Lower leg skin (tissue), 4 donors: ENCODE measurements around the gene SPON1. TPM values are rescaled to one million over a fixed set of nuclear protein-coding genes. Genes with fewer than 3 reads are reported as not detected.

Experiments used
- DNase-seq, 2 donors: peaks; one replicate each; pipeline ENCODE4 v3.0.0-alpha.2; 2019; ENCODE audit warnings: low spot score in 2 of 2
- H3K4me3 ChIP-seq: fragments of 200-600 bp; sonication (generic); 2 replicates; pipeline ENCODE4 v1.5.1; 2017; ENCODE audit warnings: mild to moderate bottlenecking, low read depth; ENCODE audit not compliant: poor library complexity, severe bottlenecking
- POLR2A ChIP-seq, 2 donors: fragments of 450-650 bp; IDR thresholded peaks; one replicate each; pipeline ENCODE4 v1.6.1; 2016 to 2017; ENCODE audit warnings: antibody characterized with exemption in 2 of 2, mild to moderate bottlenecking in 1 of 2, moderate library complexity in 1 of 2
- WGBS, 2 donors: methylation state at CpG; one replicate each; pipeline ENCODE4 v1.1.5; 2018; 5-methylcytosine and 5-hydroxymethylcytosine counted together
- intact Hi-C: fragments of 100-400 bp; cut with DNase I; formaldehyde crosslinking; loops from one replicate; pipeline ENCODE4 v1.15.0; 2023; ENCODE audit warnings: low total_unique reads
- total RNA-seq, 4 donors: library from RNA; depleted of rRNA; stranded (reverse); fragments of >200 nt; gene quantifications; one replicate each; pipeline ENCODE4 v1.1.0, GENCODE V29; 2016
- TF ChIP-seq, protein P1 (sequence below), 3 donors: fragments of 450-650 bp; IDR thresholded peaks; one replicate each; pipeline ENCODE4 v1.5.1; 2016; ENCODE audit warnings: antibody characterized with exemption in 3 of 3, mild to moderate bottlenecking in 3 of 3, moderate library complexity in 2 of 3

SPON1 gene
- total RNA-seq, 4 donors from 2014 or later = 3.8 to 12.3 (median 5.1) TPM

- DNase-seq = no peak
- H3K4me3 ChIP-seq = no peak overlapping the region
- intact Hi-C loops = loop anchor here (10.0 kb wide), 1 partner anchor 465 kb away; no protein-coding TSS in a partner anchor
- TF ChIP-seq POLR2A (IDR thresholded peaks at IDR 0.05) = no peak
- TF ChIP-seq, protein P1, sequence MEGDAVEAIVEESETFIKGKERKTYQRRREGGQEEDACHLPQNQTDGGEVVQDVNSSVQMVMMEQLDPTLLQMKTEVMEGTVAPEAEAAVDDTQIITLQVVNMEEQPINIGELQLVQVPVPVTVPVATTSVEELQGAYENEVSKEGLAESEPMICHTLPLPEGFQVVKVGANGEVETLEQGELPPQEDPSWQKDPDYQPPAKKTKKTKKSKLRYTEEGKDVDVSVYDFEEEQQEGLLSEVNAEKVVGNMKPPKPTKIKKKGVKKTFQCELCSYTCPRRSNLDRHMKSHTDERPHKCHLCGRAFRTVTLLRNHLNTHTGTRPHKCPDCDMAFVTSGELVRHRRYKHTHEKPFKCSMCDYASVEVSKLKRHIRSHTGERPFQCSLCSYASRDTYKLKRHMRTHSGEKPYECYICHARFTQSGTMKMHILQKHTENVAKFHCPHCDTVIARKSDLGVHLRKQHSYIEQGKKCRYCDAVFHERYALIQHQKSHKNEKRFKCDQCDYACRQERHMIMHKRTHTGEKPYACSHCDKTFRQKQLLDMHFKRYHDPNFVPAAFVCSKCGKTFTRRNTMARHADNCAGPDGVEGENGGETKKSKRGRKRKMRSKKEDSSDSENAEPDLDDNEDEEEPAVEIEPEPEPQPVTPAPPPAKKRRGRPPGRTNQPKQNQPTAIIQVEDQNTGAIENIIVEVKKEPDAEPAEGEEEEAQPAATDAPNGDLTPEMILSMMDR (IDR thresholded peaks at IDR 0.05) = no peak
These were observed 277.7 kb downstream of the SPON1 start for GRCh38 chr11:14240221-14240620.

GRCh38 chr11:14240951-14241350 is 278.4 kb downstream of the SPON1 start:
- no peak for DNase-seq
- TF ChIP-seq POLR2A (IDR thresholded peaks at IDR 0.05) = no peak
- TF ChIP-seq, protein P1 (IDR thresholded peaks at IDR 0.05) = no peak
- intact Hi-C loops = loop anchor here (10.0 kb wide), 1 partner anchor 466 kb away; no protein-coding TSS in a partner anchor
- 91 to 92% methylated on average over 4 of the region's 4 CpGs for WGBS, 2 donors
- H3K4me3 ChIP-seq = no peak overlapping the region

DNA sequence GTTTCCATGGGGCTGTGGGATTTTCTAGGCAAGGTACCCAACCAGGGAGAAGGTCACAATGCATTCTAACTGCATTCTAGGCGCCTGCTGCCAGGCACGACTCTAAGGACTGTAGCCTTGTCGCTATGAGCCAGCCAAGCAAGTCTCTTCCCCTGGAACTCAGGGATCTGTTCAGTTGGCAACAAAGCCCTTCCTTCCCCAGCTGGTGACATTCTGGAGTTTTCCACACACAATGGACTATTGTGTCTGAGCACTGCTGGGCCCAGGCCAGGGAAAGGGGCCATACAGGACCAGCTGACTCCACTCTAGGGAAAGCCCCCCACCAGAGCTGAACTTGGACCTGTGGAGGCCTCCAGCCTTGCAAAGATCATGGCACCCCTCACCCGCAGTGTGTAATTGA is 279.7 kb downstream of the SPON1 start:
- DNase-seq = peak in 1 of 2 donors; percentile 28
- intact Hi-C loops = loop anchor here (10.0 kb wide), 1 partner anchor 467 kb away; no protein-coding TSS in a partner anchor

GRCh38 chr11:14242733-14243132 is 280.2 kb downstream of the SPON1 start:
- 92 to 96% methylated on average over 4 of the region's 4 CpGs for WGBS, 2 donors
- TF ChIP-seq, protein P1 (IDR thresholded peaks at IDR 0.05) = no peak
- no peak for TF ChIP-seq POLR2A (IDR thresholded peaks at IDR 0.05)
- intact Hi-C loops = loop anchor here (10.0 kb wide), 1 partner anchor 468 kb away; no protein-coding TSS in a partner anchor
- peak in 1 of 2 donors; percentile 60 for DNase-seq
- H3K4me3 ChIP-seq = no peak overlapping the region

More for the DNA sequence above, 279.7 kb downstream of the SPON1 start:
- H3K4me3 ChIP-seq = no peak overlapping the region
- TF ChIP-seq, protein P1 (IDR thresholded peaks at IDR 0.05) = no peak
- TF ChIP-seq POLR2A (IDR thresholded peaks at IDR 0.05) = no peak
- WGBS, 2 donors = 68 to 86% methylated on average over 4 of the region's 4 CpGs

GRCh38 chr11:14244926-14245325 is 282.4 kb downstream of the SPON1 start:
- intact Hi-C loops = loop anchor here (5.0 to 10.0 kb wide), 2 partner anchors 288 to 470 kb away; no protein-coding TSS in a partner anchor
- TF ChIP-seq, protein P1 (IDR thresholded peaks at IDR 0.05) = no peak
- no peak for TF ChIP-seq POLR2A (IDR thresholded peaks at IDR 0.05)
- no peak overlapping the region for H3K4me3 ChIP-seq
- peak in 1 of 2 donors; percentile 42 for DNase-seq
- WGBS, 2 donors = 88 to 90% methylated on average over 8 of the region's 8 CpGs

GRCh38 chr11:14245444-14245843 is 282.9 kb downstream of the SPON1 start:
- WGBS, 2 donors = 81 to 82% methylated on average over 2 of the region's 2 CpGs
- TF ChIP-seq, protein P1 (IDR thresholded peaks at IDR 0.05) = no peak
- TF ChIP-seq POLR2A (IDR thresholded peaks at IDR 0.05) = no peak
- DNase-seq = no peak
- H3K4me3 ChIP-seq = no peak overlapping the region
- intact Hi-C loops = loop anchor here (5.0 to 10.0 kb wide), 2 partner anchors 288 to 471 kb away; no protein-coding TSS in a partner anchor
